ENCODE data around the gene SH3RF2. TPM values are rescaled to one million over a fixed set of nuclear protein-coding genes. Genes with fewer than 3 reads are reported as not detected.

Gene SH3RF2
- total and polyA plus RNA-seq, 10 of the 15 experiments (the other 5 are each of a cell fraction or from before 2014, with no cell fraction given), result 0.15 TPM; not detected in 9

GRCh38 chr5:146072595-146072994, 136.2 kb downstream of the SH3RF2 start:
- Histone ChIP-seq H3K27me3 (replicated peaks in 1 of 2; ENCODE audit: control insufficient read depth in 2 of 2, insufficient read depth in 2 of 2, low read length in 1 of 2) (no peaks in the 10 kb centered on the region), H3K4me2 (ENCODE audit: control insufficient read depth, insufficient read depth) (no peak overlapping the region), H3K4me1 (ENCODE audit: control insufficient read depth, insufficient read depth, low read length) (peaks cover 20% of the 10 kb centered on the region), H3K4me3 (no peak overlapping the region), H3K79me2 (ENCODE audit: control insufficient read depth, insufficient read depth, low read length) (no peaks in the 10 kb centered on the region), H3K36me3 (ENCODE audit: control insufficient read depth in 2 of 2, insufficient read depth in 2 of 2, low read length in 1 of 2) (no peaks in the 10 kb centered on the region), H4K20me1 (ENCODE audit: control insufficient read depth, insufficient read depth) (no peaks in the 10 kb centered on the region), H3K9me3 (replicated peaks; ENCODE audit: control insufficient read depth, insufficient read depth, low read length) (no peaks in the 10 kb centered on the region), H3K27ac (ENCODE audit: control insufficient read depth, insufficient read depth) (no peak overlapping the region), H2AFZ (ENCODE audit: control insufficient read depth, low read depth, low read length) (no peak overlapping the region), H3K9ac (ENCODE audit: control insufficient read depth, insufficient read depth, low read length) (no peak overlapping the region)
- 48% methylated on average over 2 of the region's 2 CpGs for WGBS (ENCODE audit: insufficient coverage, insufficient replicate concordance, low lambda C conversion rate, missing lambda C conversion rate)
- DNase-seq (ENCODE audit: low read depth, low spot score), result no peak
- ChIA-PET CTCF (no interaction called here), SMC1A (ENCODE audit: uncharacterized antibody, unreplicated experiment) (no interaction called here), POLR2A (no interaction called here), RAD21 (ENCODE audit: unreplicated experiment) (no interaction called here)
- no TSS peak for BruUV-seq (replicated peaks)
- ATAC-seq, result no peak
- FAIRE-seq, result no peak
- intact Hi-C loops (cut with micrococcal nuclease; ENCODE audit: unreplicated experiment), result no loop called here
- TF ChIP-seq YY1 (IDR thresholded peaks at IDR 0.05; ENCODE audit: low read depth, low read length), result no peak
- no peak for TF ChIP-seq ZNF274 (IDR thresholded peaks at IDR 0.05; ENCODE audit: insufficient read depth, insufficient read length)
- in situ Hi-C loops (cut with MboI), result no loop called here

- BruUV-seq (replicated peaks), result no TSS peak
- 37% methylated on average over 9 of the region's 9 CpGs for WGBS (ENCODE audit: insufficient coverage, insufficient replicate concordance, low lambda C conversion rate, missing lambda C conversion rate)
- intact Hi-C loops (cut with micrococcal nuclease; ENCODE audit: unreplicated experiment), result no loop called here
- DNase-seq (ENCODE audit: low read depth, low spot score) (no peak), FAIRE-seq (no peak), ATAC-seq (no peak)
- RAD21 ChIA-PET (ENCODE audit: unreplicated experiment), result no interaction called here
- no peak for TF ChIP-seq PBX3 (IDR thresholded peaks at IDR 0.05; ENCODE audit: insufficient replicate concordance, low read depth, low read length)
- TF ChIP-seq ZBTB11 (CRISPR knock-in tag; IDR thresholded peaks at IDR 0.05), result no peak
- TF ChIP-seq E2F4 (IDR thresholded peaks at IDR 0.05; ENCODE audit: low read depth, low read length), result no peak
- no peak for TF ChIP-seq JUNB (IDR thresholded peaks at IDR 0.05)
- TF ChIP-seq CBFB (IDR thresholded peaks at IDR 0.05; ENCODE audit: low read depth), result no peak
- TF ChIP-seq CTCF (IDR thresholded peaks at IDR 0.05 in 2 of 3, conservative IDR thresholded peaks at IDR 0.05 in 1 of 3; ENCODE audit: control insufficient read depth in 2 of 3, extremely low read depth in 1 of 3, insufficient read depth in 1 of 3, low read depth in 3 of 3, low read length in 3 of 3), result no peak
- Histone ChIP-seq H3K36me3 (ENCODE audit: control insufficient read depth in 2 of 2, insufficient read depth in 2 of 2, low read length in 1 of 2) (no peaks in the 10 kb centered on the region), H3K9me3 (replicated peaks; ENCODE audit: control insufficient read depth, insufficient read depth, low read length) (no peaks in the 10 kb centered on the region), H2AFZ (ENCODE audit: control insufficient read depth, low read depth, low read length) (no peak overlapping the region), H3K4me3 (no peak overlapping the region), H3K27ac (ENCODE audit: control insufficient read depth, insufficient read depth) (no peak overlapping the region), H3K4me2 (ENCODE audit: control insufficient read depth, insufficient read depth) (no peak overlapping the region), H3K27me3 (replicated peaks in 1 of 2; ENCODE audit: control insufficient read depth in 2 of 2, insufficient read depth in 2 of 2, low read length in 1 of 2) (no peaks in the 10 kb centered on the region), H4K20me1 (ENCODE audit: control insufficient read depth, insufficient read depth) (no peaks in the 10 kb centered on the region), H3K79me2 (ENCODE audit: control insufficient read depth, insufficient read depth, low read length) (no peaks in the 10 kb centered on the region), H3K9ac (ENCODE audit: control insufficient read depth, insufficient read depth, low read length) (no peak overlapping the region), H3K4me1 (ENCODE audit: control insufficient read depth, insufficient read depth, low read length) (peaks cover 20% of the 10 kb centered on the region)
- SMC1A ChIA-PET (ENCODE audit: uncharacterized antibody, unreplicated experiment), result no interaction called here
- POLR2A ChIA-PET, result no interaction called here
- in situ Hi-C loops (cut with MboI), result no loop called here
- CTCF ChIA-PET, result interaction anchor here (0.6 kb wide), 1 partner anchor 57 kb away, joined by 3 read pairs; no protein-coding TSS in a partner anchor
Measured at GRCh38 chr5:146073239-146073900, 137.0 kb downstream of the SH3RF2 start.

Data from GM12878 (cell line).